Stomach (tissue), 9 donors: ENCODE measurements around the gene C3. TPM values are rescaled to one million over a fixed set of nuclear protein-coding genes. Genes with fewer than 3 reads are reported as not detected.

Experiments used
- DNase-seq, 2 donors: peaks; one replicate each; pipeline versions ENCODE4 v3.0.0 to v3.0.0-alpha.2; 2013 to 2019
- H3K27ac ChIP-seq, 5 donors: fragments of 200-600 bp in 4 of 5; sonication (generic) in 4 of 5; one replicate each; pipeline ENCODE4 v1.5.1; 2013 to 2019; ENCODE audit warnings: mild to moderate bottlenecking in 1 of 5, moderate library complexity in 1 of 5
- H3K27me3 ChIP-seq, 3 donors: fragments of 200-600 bp; sonication (generic); one replicate each; pipeline ENCODE4 v1.5.1; 2017 to 2019; ENCODE audit warnings: mixed run types in 1 of 3
- H3K36me3 ChIP-seq, 4 donors: fragments of 200-600 bp; sonication (generic); 1 replicate in 3 of 4; 2 replicates in 1 of 4; pipeline ENCODE4 v1.5.1; 2016 to 2019
- H3K4me1 ChIP-seq, 4 donors: fragments of 200-600 bp; sonication (generic); one replicate each; pipeline ENCODE4 v1.5.1; 2016 to 2019
- H3K4me3 ChIP-seq, 4 donors: fragments of 200-600 bp; sonication (generic) in 3 of 4; one replicate each; pipeline ENCODE4 v1.5.1; 2016 to 2019; ENCODE audit warnings: mild to moderate bottlenecking in 1 of 4
- H3K9me3 ChIP-seq, 4 donors: fragments of 200-600 bp; sonication (generic); one replicate each; pipeline ENCODE4 v1.5.1; 2016 to 2019
- EP300 ChIP-seq: sonication (generic); formaldehyde crosslinking; IDR thresholded peaks from one replicate; pipeline ENCODE4 v1.6.1; 2017; ENCODE audit warnings: antibody characterized with exemption
- WGBS, 5 donors: extraction: QIAGEN DNeasy Blood & Tissue Kit in 3 of 5; methylation state at CpG; one replicate each; pipeline versions ENCODE4 v1.1.5 to v1.1.7; 2013 to 2018; 5-methylcytosine and 5-hydroxymethylcytosine counted together
- intact Hi-C: fragments of 100-400 bp; cut with DNase I; formaldehyde crosslinking; loops from one replicate; pipeline ENCODE4 v1.15.1; 2023; ENCODE audit warnings: low total_unique reads
- polyA plus RNA-seq, 3 donors: library from polyadenylated mRNA; stranded (reverse); fragments of 200-250 nt; gene quantifications; one replicate each; pipeline ENCODE4 v1.2.3, GENCODE V29; 2013
- total RNA-seq, 5 donors: library from RNA; depleted of rRNA; stranded (reverse); fragments of >200 nt; gene quantifications; one replicate each; pipeline versions ENCODE4 v1.1.0 to v1.2.3, GENCODE V29; 2014 to 2016
- TF ChIP-seq, protein P1 (sequence below), 7 experiments: fragments of 450-650 bp in 4 of 7; fragments of 200-600 bp in 3 of 7; sonication (generic) in 3 of 7; IDR thresholded peaks; one replicate each; pipeline ENCODE4 v1.5.1; 2016 to 2019; ENCODE audit warnings: antibody characterized with exemption in 7 of 7, control low read depth in 2 of 7, mild to moderate bottlenecking in 1 of 7
- donor health status: healthy with polysubstance abuse.
- donor health status: Bipolar disorder and iron deficiency.
- donor health status: healthy.

C3 gene
- total and polyA plus RNA-seq, 8 donors, result 22.8 to 1,672 (median 221) TPM

GRCh38 chr19:6632002-6632621 is 88.3 kb downstream of the C3 start:
- H3K27ac ChIP-seq, result no peak overlapping the region
- TF ChIP-seq, protein P1, sequence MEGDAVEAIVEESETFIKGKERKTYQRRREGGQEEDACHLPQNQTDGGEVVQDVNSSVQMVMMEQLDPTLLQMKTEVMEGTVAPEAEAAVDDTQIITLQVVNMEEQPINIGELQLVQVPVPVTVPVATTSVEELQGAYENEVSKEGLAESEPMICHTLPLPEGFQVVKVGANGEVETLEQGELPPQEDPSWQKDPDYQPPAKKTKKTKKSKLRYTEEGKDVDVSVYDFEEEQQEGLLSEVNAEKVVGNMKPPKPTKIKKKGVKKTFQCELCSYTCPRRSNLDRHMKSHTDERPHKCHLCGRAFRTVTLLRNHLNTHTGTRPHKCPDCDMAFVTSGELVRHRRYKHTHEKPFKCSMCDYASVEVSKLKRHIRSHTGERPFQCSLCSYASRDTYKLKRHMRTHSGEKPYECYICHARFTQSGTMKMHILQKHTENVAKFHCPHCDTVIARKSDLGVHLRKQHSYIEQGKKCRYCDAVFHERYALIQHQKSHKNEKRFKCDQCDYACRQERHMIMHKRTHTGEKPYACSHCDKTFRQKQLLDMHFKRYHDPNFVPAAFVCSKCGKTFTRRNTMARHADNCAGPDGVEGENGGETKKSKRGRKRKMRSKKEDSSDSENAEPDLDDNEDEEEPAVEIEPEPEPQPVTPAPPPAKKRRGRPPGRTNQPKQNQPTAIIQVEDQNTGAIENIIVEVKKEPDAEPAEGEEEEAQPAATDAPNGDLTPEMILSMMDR (IDR thresholded peaks at IDR 0.05), result peak in 5 of 7 experiments; percentile 70 to 87 (median 72)
- TF ChIP-seq EP300, result no peak
- H3K36me3 ChIP-seq, result no peaks in the 10 kb centered on the region
- peaks cover 0 to 5% (median 1%) of the 10 kb centered on the region in 4 donors for H3K4me1 ChIP-seq
- DNase-seq, result peak; percentile 72 to 89
- peaks cover 0 to 17% (median 0%) of the 10 kb centered on the region in 3 donors for H3K27me3 ChIP-seq
- H3K4me3 ChIP-seq, result no peak overlapping the region
- H3K9me3 ChIP-seq, result no peaks in the 10 kb centered on the region
- intact Hi-C loops, result loop anchor here (10.0 kb wide), 2 partner anchors 117 to 223 kb away; no protein-coding TSS in a partner anchor
- WGBS, 5 donors, result 41 to 43% (median 42%) methylated on average over 12 of the region's 12 CpGs

Other genes with a start within 250 kb of the C3 start
- gene DENND1C, start 238.9 kb downstream of the C3 start, total RNA-seq, result 10 to 100 TPM in 1 of 5 donors, 1 to 10 TPM in 2, under 1 TPM in 2; 0.45 to 15.2 (median 1.1) TPM
- gene DENND1C, start 238.9 kb downstream of the C3 start, polyA plus RNA-seq, result 1 to 10 TPM; 2.5 to 3.1 (median 2.9) TPM
- gene TUBB4A, start 218.3 kb downstream of the C3 start, total RNA-seq, result 1 to 10 TPM in 2 of 5 donors, under 1 TPM in 1, not detected in 2; 0.89 to 3.9 (median 1.1) TPM
- under 1 TPM in 2 of 3 donors, not detected in 1; 0.76 to 0.85 TPM for gene TUBB4A, start 218.3 kb downstream of the C3 start, polyA plus RNA-seq
- gene TNFSF9, start 189.6 kb downstream of the C3 start, total RNA-seq, result not detected
- under 1 TPM in 1 of 3 donors, not detected in 2; 0.85 TPM for gene TNFSF9, start 189.6 kb downstream of the C3 start, polyA plus RNA-seq
- gene CD70, start 129.5 kb downstream of the C3 start, total RNA-seq, result not detected
- gene CD70, start 129.5 kb downstream of the C3 start, polyA plus RNA-seq, result under 1 TPM in 1 of 3 donors, not detected in 2; 0.18 TPM
- 10 to 100 TPM in 1 of 5 donors, 1 to 10 TPM in 1, under 1 TPM in 1, not detected in 2; 0.14 to 60.1 (median 1.1) TPM for gene TNFSF14, start 50.5 kb downstream of the C3 start, total RNA-seq
- 1 to 10 TPM in 1 of 3 donors, under 1 TPM in 2; 0.56 to 1.1 (median 0.60) TPM for gene TNFSF14, start 50.5 kb downstream of the C3 start, polyA plus RNA-seq
- gene GPR108, start 16.9 kb upstream of the C3 start, total RNA-seq, result 10 to 100 TPM; 28.1 to 78.6 (median 54.2) TPM
- 100 to 1,000 TPM in 1 of 3 donors, 10 to 100 TPM in 2; 59.9 to 132 (median 64.4) TPM for gene GPR108, start 16.9 kb upstream of the C3 start, polyA plus RNA-seq
- gene TRIP10, start 19.0 kb upstream of the C3 start, total RNA-seq, result 10 to 100 TPM; 30.1 to 91.5 (median 86.9) TPM
- gene TRIP10, start 19.0 kb upstream of the C3 start, polyA plus RNA-seq, result 100 to 1,000 TPM in 1 of 3 donors, 10 to 100 TPM in 2; 44.9 to 111 (median 46.8) TPM
- gene SH2D3A, start 46.8 kb upstream of the C3 start, total RNA-seq, result 10 to 100 TPM in 4 of 5 donors, 1 to 10 TPM in 1; 8.8 to 71.3 (median 43.0) TPM
- 10 to 100 TPM; 19.9 to 23.6 (median 20.2) TPM for gene SH2D3A, start 46.8 kb upstream of the C3 start, polyA plus RNA-seq
- gene VAV1, start 52.1 kb upstream of the C3 start, total RNA-seq, result 100 to 1,000 TPM in 1 of 5 donors, 1 to 10 TPM in 4; 2.2 to 130 (median 4.4) TPM
- gene VAV1, start 52.1 kb upstream of the C3 start, polyA plus RNA-seq, result 1 to 10 TPM; 1.7 to 3.7 (median 3.6) TPM
- gene ADGRE1, start 166.9 kb upstream of the C3 start, total RNA-seq, result 1 to 10 TPM in 1 of 5 donors, under 1 TPM in 1, not detected in 3; 0.37 to 5.8 TPM
- gene ADGRE1, start 166.9 kb upstream of the C3 start, polyA plus RNA-seq, result under 1 TPM in 2 of 3 donors, not detected in 1; 0.30 to 0.44 TPM